CD4-positive, alpha-beta T cell treated with Interleukin-17A for 1 hour (primary cell): Measurements from ENCODE around the gene ZCCHC10.
"Not testable (repeated sequence)": the region's sequence is repeated elsewhere in the genome, so short reads cannot be mapped to it uniquely, and the experiment has no call there.

ENCODE experiments used
- DNase-seq: peaks from one replicate; pipeline ENCODE4 v3.0.0-alpha.2; 2020

Gene ZCCHC10

GRCh38 chr5:133041157-133041784 is 14.9 kb upstream of the ZCCHC10 start:
- no peak for DNase-seq

- not testable (repeated sequence) for DNase-seq
Measured at GRCh38 chr5:133036677-133037076, 10.3 kb upstream of the ZCCHC10 start.

DNA sequence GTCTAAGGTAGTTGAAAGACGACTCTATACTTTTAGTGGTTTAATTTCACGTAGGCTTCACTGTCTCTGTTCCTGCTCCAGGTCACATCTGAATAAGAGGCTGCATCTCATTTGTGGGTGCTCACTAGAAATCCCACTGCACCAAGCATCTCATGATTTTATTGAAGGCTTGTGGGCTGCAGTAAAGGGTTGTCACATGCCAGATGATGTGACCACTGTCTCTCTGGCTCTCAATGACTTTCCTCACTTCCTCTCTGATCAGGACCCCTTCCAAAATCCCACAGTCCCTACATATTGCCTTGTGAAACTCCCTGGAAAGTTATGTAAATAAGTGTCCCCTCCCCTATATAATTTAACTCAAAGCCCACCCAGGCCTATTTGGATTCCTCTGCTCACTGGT is 8.9 kb upstream of the ZCCHC10 start:
- no peak for DNase-seq

GRCh38 chr5:133034064-133034463 is 7.7 kb upstream of the ZCCHC10 start:
- DNase-seq = no peak

DNA sequence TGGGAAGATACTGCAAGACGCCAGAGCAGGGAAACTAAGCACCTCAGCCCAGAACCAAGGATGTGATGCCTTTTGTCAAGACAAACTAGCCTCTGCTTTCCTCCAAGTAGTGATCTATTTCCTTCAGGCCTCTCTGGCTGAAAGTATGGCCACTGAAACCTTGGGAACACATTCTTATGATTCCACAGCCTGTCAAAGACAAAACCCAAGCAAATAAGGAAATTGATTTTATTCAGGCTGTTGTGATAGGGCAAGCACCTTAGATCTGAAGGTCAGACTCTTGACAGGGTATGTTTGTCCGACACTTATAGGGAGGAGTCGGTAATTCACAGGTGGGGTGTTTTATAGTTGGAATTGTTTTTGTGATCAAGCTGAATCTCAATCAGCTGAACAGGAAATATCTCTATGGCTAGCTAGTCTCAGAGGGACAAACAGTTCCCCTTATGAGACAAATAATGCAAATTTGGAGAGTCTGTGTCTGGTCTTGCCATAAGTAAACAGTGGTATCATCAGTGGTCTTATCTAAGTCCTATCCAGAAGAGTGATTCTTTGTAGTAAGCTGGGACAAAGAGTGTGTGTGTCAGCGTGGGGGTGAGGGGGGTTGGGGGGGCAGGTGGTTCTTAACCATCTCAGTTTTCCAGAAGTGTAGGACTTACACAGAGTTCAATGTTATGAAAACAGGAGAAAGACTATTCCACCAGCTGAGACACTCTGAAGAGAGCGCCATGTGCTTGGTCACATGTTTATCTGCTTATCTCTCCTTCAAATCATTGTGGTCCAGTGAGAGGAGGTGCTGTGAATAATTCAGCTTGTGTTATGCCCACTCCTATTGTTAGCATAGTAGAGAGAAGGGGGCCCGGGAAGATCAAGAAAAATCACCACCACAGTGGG is 6.7 kb upstream of the ZCCHC10 start:
- DNase-seq = peak; percentile 20

DNA sequence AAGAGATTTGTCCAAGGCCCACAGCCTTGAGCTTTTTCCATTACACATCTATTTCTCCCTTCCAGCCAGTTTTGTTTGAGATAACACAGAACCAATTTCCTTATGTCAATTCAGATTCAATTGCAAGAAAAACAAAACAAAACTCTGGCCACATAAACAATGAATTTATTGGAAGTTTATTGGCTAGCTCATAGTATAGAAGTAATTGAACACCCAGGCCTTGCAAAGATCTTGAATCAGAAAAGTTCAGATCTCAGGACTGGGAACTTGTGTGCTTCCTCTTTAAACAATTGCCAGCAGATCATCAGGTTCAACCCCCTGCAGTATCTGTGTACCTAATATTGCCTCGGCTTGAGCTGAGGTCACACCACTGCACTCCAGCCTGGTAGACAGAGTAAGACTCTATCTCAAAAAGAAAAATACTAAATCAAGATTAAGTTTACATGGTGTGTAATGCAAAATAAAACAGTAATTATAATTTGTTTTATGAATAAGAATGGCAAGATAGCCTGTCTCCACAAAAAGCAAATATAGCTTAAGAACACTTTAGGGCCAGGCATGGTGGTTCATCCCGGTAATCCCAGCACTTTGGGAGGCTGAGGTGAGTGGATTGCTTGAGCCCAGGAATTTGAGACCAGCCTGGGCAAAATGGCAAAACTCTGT is 4.1 kb upstream of the ZCCHC10 start:
- DNase-seq = no peak

DNA sequence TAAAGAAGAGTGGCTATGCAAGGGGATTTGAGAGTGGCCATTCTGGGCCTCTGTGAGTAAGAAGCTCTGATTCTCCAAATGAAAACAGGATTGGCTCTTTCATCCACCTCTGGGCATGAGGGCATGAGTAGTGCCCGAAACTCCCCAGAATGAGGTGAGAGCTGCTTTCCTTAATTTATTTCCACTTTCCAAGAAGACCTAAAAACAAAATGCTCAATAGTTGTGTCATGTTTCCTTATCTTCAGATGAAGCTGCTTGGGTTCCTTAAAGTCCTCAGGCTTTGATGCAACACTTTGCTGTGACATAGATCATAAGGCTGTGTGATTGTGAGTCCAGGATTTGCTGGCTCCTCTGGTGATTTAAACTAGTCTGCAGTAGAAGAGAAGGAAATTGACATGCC is 3.1 kb upstream of the ZCCHC10 start:
- DNase-seq = no peak

GRCh38 chr5:133026664-133027153 is 360 bp upstream of the ZCCHC10 start:
- DNase-seq = no peak

DNA sequence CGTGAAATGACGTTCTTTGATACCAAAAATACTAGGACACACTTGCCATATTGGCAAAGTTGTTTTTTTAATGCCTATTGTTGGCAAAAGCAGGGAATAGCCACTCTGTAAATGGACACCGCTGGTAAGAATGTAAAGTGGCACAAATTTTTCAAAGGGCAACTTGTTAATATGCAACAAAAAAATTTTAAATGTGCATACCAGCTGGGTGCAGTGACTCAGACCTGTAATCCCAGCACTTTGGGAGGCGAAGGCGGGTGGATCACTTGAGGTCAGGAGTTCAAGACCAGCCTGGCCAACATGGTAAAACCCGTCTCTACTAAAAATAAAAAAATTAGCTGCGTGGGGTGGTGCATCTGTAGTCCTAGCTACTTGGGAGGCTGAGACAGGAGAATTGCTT is 6.9 kb downstream of the ZCCHC10 start:
- not testable (repeated sequence) for DNase-seq

DNA sequence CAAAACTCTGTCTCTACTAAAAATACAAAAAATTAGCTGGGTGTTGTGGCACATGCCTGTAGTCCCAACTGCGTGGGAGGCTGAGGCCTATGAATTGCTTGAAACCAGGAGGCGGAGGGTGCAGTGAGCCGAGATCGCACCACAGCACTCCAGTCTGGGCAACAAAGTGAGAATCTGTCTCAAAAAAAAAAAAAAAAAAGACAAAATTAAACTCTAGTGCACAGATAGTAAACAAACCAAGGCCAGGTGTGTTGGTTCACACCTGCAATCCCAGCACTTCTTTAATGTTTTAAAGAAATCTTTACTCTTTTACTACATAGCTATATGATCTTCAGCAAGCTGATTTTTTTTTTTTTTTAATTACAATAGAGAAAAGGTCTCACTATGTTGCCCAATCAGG is 8.4 kb downstream of the ZCCHC10 start:
- no peak for DNase-seq

- no peak for DNase-seq
Measured at GRCh38 chr5:133015466-133015865, 10.9 kb downstream of the ZCCHC10 start.

DNA sequence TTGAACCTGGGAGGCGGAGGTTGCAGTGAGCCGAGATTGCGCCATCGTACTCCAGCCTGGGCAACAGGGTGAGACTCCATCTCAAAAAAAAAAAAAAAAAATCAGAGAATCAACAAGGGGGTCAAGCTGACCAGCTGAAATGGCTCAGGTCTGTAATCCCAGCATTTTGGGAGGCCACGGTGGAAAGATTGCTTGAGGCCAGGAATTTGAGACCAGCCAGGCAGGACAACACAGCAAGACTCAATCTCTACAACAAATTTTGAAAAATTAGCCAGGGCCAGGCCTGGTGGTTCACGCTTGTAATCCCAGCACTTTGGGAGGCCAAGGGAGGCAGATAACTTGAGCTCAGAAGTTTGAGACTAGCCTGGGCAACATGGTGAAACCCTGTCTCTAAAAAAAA is 17.9 kb downstream of the ZCCHC10 start:
- DNase-seq = not testable (repeated sequence)

DNA sequence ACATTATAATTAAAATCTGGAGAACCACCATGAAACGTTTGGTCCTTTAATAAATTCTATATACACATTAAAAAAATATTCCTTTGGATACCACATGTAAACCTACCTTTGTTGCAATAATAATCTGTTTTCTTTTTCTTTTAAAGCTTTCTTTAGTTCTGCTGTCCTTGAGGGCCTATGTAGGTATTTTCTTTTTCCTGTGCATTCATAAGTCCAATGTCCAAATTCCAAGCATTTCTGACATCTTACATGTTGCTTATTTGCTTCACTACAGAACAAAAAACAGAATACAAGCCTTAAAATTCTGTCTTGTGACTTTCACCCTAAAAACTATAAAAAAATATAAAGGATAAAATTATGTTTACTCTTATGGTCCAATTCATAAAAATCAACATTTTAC is 19.7 kb downstream of the ZCCHC10 start:
- no peak for DNase-seq

- no peak for DNase-seq
Measured at GRCh38 chr5:132999246-132999645, 27.1 kb downstream of the ZCCHC10 start.

DNA sequence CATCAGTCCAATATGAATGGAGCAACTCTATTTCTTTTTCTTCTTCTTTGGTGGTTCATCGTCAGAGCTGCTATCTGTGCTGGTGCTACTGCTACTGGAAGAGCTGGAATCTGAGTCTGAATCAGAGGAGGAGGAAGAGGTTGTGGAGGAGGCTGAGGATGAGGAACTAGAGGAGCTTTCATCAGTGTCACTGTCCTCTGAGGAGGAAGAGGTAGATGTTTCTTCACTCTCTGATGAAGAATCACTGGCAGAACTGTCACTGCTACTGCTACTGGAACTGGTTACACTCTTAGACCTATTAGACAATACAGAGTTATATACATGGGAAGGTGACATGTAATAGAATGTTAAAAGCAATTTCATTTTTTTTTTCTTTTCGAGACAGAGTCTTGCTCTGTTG is 27.8 kb downstream of the ZCCHC10 start:
- DNase-seq = no peak

- DNase-seq = no peak
Measured at GRCh38 chr5:132996307-132996706, 30.0 kb downstream of the ZCCHC10 start.

DNA sequence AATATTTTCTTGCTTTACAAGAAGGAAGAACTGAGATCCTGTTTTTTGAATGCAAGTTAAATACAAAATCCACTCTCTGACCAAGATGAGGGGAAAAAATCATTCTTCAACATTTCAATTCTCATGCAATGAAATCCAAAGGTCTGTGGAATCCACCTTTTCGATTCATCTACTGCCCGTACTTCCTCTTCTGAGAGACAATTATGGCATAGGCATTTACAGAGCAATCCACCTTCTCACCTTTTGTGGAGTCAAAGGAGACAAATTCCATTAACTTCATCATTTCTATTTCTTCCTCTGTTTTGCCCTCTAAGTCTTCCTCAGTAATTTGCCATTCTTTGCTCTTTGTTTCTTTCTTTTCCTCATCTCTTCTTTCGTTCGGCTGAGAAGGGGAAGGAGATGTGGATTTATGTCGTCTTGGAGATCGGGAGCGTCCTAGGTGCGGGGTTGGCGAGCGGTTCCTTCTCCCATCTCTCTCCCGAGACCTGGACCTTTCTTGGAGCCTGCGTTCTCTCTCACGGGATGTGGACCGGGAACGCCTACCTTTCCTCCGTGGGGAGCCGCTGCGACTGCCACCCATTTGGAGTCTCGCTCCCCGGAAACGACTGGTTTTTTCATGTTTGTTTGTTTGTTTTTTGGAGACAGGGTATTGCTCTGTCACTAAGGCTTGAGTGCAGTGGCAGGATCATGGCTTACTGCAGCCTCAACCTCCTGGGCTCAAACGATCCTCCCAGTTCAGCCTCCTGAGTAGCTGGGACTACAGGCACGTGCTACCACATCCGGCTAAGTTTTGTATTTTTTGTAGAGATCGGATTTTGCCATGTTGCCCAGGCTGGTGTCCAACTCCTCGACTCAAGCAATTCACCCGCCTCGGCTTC is 38.6 kb downstream of the ZCCHC10 start:
- no peak for DNase-seq

GRCh38 chr5:132982971-132983370 is 43.4 kb downstream of the ZCCHC10 start:
- DNase-seq = not testable (repeated sequence)

DNA sequence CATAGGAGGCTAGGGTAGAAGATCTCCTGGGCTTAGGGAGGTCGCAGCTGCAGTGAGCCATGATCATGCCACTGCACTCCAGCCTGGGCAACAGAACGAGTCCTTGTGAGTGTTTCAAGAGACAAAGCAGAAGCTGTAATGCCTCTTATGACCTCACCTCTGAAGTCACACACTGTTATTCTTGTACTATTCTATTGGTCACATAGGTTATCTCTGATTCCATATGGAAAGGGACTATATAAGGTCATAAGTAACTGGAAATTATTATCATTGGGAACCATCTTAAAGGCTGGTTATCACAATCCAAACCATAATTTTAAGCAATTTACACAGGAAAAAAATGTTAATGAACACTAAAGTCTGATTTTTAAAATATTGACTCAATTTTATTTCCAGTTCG is 45.1 kb downstream of the ZCCHC10 start:
- DNase-seq = no peak

- no peak for DNase-seq
Measured at GRCh38 chr5:132979976-132980375, 46.4 kb downstream of the ZCCHC10 start.

DNA sequence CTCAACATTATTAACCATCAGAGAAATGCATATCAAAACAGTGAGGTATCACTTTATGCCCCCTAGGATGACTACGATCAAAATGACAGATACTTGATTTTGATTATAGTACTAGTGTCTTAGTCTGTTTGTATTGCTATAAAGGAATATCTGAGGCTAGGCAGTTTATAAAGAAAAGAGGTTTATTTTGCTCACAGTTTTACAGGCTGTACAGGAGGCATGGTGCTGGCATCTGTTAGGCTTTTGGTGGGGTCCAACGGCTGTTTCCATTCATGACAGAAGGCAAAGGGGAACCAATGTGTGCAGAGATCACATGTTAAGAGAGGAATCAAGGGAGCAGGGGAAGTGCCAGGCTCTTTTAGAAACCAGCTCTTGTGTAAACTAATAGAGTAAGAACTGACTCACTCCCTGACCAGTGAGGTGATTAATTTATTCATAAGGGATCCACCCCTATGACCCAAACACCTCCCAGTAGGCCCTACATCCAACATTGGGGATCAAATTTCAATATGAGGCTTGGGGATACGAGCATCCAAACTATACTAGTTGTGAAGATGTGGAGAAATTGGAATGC is 46.9 kb downstream of the ZCCHC10 start:
- no peak for DNase-seq

- DNase-seq = no peak
Measured at GRCh38 chr5:132976852-132977251, 49.5 kb downstream of the ZCCHC10 start.
